Putamen (tissue), 1 donor: ENCODE measurements around the gene MAP6.

ENCODE experiments used
- DNase-seq: peaks from one replicate; pipeline ENCODE4 v3.0.0-alpha.2; 2016; ENCODE audit warnings: low spot score

The MAP6 gene

DNA sequence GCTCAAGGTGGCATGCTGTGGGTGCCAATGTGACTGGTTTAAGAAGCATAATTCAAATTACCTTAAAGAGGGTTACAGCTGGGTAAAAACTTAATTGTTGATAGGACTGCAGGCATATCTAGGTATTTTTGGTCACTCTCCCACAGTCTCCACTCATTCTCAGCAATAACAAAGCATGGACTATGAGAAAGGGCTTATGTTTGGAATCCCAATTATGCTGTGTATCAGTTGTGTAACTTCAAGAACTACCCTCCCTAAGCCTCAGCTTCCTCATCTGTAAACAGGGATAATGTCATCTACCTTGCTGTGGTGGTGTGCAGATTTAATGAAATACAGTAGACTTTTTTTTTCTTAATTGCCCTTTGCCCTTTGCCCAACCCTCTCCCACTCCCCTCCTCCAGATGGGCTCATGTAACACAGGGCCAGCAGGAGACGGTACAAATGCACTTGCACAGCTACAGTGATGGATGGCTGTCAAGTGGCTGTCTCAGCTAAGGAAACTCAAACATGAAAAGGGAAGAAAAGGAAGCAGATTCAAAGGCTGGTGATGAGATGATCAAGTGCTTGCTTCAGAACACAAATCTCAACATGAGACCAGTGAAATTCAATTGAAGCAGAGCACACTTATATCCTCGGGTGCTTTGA, 37.6 kb downstream of the MAP6 start:
- DNase-seq, result no peak

DNA sequence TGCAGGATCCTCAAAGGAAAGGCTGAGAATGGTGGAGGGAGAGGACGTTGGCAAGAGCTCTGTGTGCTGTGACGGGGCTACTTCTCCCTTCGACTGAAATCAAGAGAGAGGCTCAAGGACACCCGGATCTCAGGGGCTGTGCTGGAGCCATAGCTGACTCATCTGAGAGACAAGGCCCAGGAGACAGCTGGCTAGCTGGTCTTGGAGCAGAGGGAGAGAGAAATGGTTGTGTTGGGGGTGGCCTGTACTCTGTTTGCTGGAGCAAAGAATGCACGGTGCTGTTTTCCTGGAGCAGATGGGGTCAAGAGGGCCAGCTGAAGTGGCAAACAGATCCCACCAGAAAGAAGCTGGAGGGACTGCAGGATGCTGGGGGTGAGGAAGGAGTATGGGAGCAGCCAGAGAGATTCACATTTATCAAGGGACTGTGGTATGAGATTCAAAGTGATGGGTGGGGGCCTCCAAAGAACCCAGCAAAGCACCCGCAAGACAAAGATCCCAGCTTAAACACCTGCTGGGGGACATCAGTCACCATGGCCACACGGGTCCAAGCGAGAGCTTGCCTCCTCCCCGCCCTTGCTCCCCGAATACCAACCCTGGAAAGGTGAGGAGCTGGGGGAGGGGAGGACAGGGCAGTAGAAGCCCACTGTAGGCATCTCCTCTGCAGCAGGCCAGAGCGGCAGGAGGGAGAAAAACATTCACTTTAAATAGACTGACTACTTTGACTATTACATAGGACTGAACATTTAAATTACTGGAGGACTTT, 40.8 kb downstream of the MAP6 start:
- DNase-seq, result no peak

DNA sequence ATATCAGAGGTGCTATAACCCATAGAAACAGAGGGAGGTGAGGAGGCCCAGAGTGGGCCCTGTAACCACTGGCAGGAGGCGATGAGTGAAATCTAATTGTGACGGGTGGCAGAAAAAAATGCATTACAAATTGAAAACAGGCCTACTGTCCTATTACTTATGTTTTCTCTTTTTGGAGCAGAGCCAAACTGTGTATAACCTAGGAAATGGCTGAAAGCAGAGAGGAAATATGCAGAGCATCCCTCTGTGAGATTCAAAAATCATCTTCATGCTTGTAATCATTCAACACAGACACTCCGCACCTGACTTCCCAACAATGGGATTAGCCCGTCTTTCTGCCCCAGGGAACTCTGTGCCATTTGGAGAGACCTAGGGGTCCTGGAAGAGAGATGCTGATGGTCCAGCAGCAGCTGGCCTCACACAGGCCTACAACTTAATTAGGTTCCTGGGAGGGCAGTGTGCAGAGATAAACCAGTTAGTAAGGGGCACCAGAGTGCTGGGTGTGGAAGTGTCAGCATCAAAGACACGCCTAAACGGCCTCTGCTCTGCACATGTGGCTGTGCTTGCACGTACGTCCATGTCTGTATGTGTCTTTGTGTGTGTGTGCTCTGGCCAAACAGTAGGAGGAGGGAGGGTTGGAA, 41.8 kb downstream of the MAP6 start:
- no peak for DNase-seq

GRCh38 chr11:75625991-75626888, 42.6 kb downstream of the MAP6 start:
- DNase-seq, result no peak

DNA sequence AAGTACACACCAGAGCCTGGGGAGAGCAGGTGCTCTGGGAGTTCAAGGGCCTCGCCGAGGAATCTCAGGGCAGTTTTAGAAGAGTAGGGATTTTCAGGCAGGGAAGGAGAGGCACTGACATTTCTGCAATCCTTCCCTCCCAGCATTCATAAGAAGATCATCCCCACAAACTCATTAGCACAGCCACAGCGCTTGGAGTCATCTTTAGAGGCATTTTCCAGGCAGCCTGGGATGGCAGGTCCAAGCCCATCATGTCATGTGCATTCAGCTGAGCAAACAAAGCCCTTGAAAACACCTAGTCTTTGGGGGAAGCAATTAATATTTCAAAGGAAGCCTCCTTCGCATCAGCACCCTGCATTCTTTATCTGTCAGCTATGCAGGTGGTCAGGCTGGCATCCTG, 43.8 kb downstream of the MAP6 start:
- no peak for DNase-seq

GRCh38 chr11:75616281-75616680, 52.6 kb downstream of the MAP6 start:
- no peak for DNase-seq

GRCh38 chr11:75615751-75616150, 53.1 kb downstream of the MAP6 start:
- no peak for DNase-seq

DNA sequence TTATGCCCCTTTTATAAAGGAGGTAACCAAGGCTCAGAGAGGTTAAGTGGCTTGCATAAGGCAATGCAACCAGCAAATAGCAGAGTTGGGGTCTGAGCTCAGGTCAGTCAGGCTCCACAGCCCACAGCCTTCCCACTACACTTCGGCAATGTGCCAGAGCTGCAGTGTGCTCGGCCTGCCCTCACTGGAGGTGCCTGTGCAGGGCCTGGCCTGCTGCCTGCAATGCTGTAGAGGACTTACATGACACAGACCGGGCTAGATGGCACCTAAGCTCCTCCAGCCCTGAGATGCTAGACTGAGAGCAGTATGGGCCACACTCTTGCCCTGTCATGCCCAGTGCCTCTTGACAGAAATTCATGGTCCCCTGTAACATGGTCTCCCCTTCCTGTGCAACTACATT, 57.0 kb downstream of the MAP6 start:
- no peak for DNase-seq

DNA sequence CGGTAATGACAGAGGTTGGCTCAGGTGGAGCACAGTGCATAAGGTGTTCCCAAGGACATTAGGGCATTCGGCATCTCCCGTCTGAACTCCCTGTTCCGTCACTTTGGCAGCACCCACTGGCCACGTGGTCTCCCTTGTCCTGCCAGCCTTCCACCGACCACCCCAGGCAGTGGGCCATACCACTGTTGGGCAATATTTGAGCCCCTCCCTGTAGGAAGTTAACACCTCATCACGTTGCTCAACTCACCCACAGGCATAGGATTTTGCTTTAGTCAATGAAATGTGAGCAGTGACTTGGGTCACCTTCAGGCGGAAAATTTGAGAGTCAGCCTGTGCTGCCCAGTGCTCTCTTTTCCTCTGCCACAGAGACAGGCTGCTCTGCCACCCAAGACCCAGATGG, 62.7 kb downstream of the MAP6 start:
- DNase-seq, result no peak

- DNase-seq, result no peak
These were observed 64.8 kb downstream of the MAP6 start for GRCh38 chr11:75603791-75604736.

DNA sequence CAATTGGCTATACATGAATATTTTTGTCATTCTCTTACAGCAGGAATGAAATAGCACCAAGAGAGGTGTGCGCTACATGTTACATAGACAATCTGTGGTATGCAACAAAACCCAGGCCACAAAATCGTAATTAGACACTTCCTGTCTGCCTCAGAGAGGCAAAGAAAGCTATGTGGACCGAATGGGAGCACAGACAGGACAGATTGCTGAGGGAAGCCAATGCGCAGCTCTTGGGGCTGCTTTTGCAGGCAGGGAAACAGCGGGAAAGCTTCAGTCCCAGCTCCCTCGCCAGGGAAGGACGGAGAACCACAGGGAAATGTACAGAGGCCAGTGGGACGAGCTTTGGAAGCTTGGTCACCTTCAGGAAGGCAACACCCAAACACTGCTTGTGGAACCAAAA, 65.9 kb downstream of the MAP6 start:
- DNase-seq, result no peak

DNA sequence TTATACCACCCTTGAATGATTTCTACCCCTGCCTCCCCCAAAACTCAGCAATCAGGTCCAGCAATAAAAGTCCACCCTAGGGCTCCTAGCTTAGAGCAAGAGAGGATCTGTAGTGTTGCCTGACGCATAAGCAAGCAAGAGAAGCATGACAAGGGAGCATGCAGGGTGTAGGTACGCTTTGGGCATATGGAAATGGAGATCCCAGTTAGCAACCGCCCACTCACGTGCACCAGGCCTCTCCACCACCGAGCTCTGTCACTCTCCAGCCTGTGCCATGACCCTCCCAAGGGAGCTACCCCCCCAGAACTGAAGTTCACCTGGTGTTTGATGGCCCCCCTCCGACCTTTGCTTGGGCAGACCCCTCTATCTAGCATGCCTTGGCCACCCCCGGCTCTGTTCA, 67.3 kb downstream of the MAP6 start:
- no peak for DNase-seq

DNA sequence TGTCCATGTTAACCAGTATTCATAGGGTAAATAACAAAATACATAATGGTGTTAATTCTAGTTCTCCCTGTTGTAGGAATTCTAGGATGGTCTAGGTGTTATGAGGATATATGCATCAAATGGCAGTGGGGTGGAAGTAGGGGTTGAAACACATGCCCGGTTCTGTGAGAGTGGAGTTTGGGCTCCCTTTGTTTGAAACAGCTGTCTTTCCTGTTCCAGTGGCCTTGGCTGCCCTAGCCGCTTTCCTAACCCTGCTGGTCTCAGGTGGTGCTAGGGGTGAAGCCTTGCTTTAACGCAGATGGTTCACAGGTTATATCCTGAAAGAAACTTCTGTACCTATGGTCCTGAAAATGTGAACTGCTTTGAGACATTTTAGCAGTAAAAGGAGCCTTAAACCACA, 68.5 kb downstream of the MAP6 start:
- DNase-seq, result no peak

GRCh38 chr11:75598900-75599299, 69.9 kb downstream of the MAP6 start:
- DNase-seq, result no peak

- DNase-seq, result no peak
These were observed 70.6 kb downstream of the MAP6 start for GRCh38 chr11:75598264-75598663.

- no peak for DNase-seq
These were observed 71.2 kb downstream of the MAP6 start for GRCh38 chr11:75597636-75598035.

- no peak for DNase-seq
These were observed 71.9 kb downstream of the MAP6 start for GRCh38 chr11:75596914-75597313.

DNA sequence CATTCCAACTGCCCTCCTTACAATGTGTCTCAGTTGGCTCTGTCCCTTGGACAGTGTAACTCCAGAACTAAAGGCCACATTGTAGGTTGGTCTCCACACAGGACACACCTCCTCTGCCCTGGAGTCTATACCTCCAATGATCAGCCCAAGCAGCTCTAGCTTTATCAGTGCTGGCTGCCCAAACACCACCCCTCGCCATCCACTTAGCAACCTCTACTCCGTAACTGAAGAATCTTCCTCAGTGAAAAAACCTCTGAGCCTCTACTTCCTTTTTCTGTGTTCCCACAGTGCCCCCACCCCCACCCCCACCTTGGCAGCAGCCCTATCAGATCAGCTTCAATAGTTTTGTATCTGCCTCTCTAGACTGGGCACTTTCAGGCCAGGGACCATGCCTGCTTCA, 73.4 kb downstream of the MAP6 start:
- no peak for DNase-seq

- no peak for DNase-seq
These were observed 74.6 kb downstream of the MAP6 start for GRCh38 chr11:75594211-75594610.

DNA sequence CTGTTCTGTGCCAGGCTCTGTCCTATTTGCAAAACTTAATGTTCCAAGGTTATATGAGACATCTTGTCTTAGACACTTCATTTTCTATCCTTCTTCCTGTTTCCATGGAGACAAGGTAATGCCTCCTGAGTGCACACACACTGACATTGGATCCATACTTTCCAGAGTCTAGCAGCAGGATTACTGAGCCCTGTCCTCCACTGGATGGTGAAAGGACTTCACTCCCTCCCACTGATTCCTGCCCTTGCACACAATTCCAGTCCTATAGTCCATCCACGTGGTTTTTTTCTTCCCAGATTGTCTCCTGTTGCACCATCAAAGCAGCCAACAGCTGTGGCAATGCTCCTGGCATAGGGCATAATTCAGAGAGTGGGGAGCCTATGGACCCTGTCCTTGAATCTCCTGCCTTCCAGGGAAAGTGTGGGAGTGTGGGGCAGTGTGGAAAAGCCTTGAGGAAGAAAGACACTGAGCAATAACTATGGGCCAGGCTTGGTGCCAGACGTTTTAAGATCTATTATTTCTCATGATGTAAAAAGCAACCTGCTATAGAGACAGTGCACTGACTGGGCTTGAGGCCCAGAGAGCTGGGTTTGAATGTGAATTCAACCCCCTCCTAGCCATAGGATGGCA, 75.4 kb downstream of the MAP6 start:
- peak; percentile 43 for DNase-seq

DNA sequence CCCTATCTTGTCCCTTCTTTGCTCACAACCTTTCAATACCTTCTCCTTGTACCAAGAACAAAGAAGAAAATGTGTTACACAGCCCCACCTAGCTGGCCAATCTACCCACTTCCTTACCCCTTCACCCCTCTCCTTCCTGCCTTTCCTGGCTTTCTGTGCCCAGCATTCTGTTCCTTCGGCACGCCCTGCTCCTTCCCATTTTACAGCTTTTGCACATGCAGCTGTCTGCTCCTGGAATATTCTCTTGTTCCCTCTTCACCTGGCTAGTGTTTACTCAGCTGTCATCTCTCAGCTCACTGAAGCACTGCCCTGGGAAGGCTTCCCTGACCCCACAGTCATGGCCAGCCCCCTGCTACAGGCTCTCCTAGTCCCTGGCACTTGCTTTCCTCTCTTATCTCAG, 76.1 kb downstream of the MAP6 start:
- DNase-seq, result no peak
